Thoracic aorta (tissue), 2 donors: ENCODE data around the gene CACNA1F. TPM values are rescaled to one million over a fixed set of nuclear protein-coding genes. Genes with fewer than 3 reads are reported as not detected.

Experiments used
- ATAC-seq: fragments of 150-250 bp; one replicate; pipeline ENCODE4 v1.8.0; 2017; ENCODE audit warnings: low read depth; ENCODE audit not compliant: insufficient number of reproducible peaks, low FRiP score
- DNase-seq: peaks from one replicate; pipeline ENCODE4 v3.0.0-alpha.2; 2020; ENCODE audit warnings: low spot score
- H3K27ac ChIP-seq, 2 donors: fragments of 200-600 bp; sonication (generic); 1 replicate in 1 of 2; 2 replicates in 1 of 2; pipeline ENCODE4 v1.5.1; 2016; ENCODE audit warnings: mild to moderate bottlenecking in 2 of 2, moderate library complexity in 2 of 2
- H3K27me3 ChIP-seq: fragments of 200-600 bp; sonication (generic); replicated peaks from 2 replicates; pipeline ENCODE4 v1.6.0; 2016; ENCODE audit warnings: mild to moderate bottlenecking; ENCODE audit not compliant: insufficient read depth
- H3K36me3 ChIP-seq: fragments of 200-600 bp; sonication (generic); one replicate; pipeline ENCODE4 v1.5.1; 2016
- H3K4me1 ChIP-seq, 2 donors: fragments of 200-600 bp; sonication (generic); 1 replicate in 1 of 2; 2 replicates in 1 of 2; pipeline versions ENCODE4 v1.5.1 to v1.6.0; 2016; ENCODE audit warnings: low read depth in 2 of 2, mild to moderate bottlenecking in 1 of 2; ENCODE audit not compliant: control insufficient read depth in 1 of 2
- H3K4me3 ChIP-seq: fragments of 200-600 bp; sonication (generic); 2 replicates; pipeline ENCODE4 v1.5.1; 2016; ENCODE audit warnings: mild to moderate bottlenecking
- H3K9me3 ChIP-seq: fragments of 200-600 bp; sonication (generic); 2 replicates; pipeline ENCODE4 v1.5.1; 2016
- CTCF ChIP-seq: fragments of 200-600 bp; sonication (generic); IDR thresholded peaks from one replicate; pipeline ENCODE4 v1.5.1; 2019; ENCODE audit warnings: antibody characterized with exemption
- total RNA-seq, 2 donors: library from RNA; depleted of rRNA; stranded (reverse); fragments of >200 nt; gene quantifications; one replicate each; pipeline versions ENCODE4 v1.1.0 to v1.2.3, GENCODE V29; 2016

Gene CACNA1F
- total RNA-seq, 2 donors from 2014 or later: 0.81 TPM; not detected in 1

DNA sequence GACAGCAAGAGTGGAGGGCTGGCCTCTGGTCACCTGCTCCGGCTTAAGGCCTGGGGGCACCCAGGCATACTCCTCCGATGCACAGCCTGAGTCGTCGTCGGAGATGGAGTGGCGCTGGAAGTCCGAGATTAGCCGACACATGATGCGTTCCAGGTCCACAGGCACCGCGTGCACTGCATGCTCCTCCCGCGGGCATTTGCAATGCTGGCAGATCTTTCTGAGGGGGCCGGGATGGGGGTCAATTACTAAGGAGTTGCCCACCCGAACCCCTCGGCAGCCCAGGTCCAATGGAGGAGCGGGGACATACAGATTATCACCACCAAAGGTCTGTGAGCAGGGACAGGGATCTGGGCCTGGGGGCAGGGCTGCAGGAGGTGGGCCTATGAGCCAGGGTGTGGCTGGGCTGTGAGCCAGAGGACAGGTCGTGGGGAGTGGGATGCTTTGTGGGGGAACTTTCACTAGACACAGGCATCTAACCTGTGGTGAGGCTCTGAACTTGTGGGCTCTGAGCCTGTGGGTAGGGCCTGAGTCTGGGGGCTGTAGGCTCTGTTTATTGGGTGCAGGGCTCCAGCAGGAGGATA is 49.3 kb downstream of the CACNA1F start:
- Histone ChIP-seq H3K4me3 (peak overlapping the region; percentile 75), H3K27ac (peak overlapping the region in 1 of 2 donors; percentile 50), H3K36me3 (peaks cover 4% of the 10 kb centered on the region), H3K9me3 (no peaks in the 10 kb centered on the region), H3K4me1 (peaks cover 0 to 7% of the 10 kb centered on the region in 2 donors), H3K27me3 (no peaks in the 10 kb centered on the region)
- no peak for TF ChIP-seq CTCF
- no peak for ATAC-seq
- DNase-seq: no peak

DNA sequence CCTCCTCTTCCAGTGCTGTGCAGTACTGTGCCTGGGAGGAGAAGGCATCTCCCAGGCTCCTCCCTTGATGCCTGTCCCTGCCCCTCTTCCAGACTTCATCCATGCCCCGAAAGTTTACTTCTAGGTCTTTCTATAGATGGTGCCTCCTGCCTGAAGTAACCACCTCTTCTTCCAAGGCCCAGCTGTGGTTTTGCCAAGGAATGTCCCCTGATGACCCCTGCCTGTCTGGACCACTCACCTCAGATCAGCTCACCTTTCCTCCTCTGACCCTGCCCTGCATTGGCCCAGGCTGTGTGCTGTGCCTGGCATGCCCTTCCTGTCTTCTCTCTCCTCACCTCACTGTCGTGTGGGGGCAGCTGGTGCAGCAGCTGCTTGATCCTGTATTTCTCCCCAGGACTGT is 53.8 kb downstream of the CACNA1F start:
- ATAC-seq (no peak), DNase-seq (no peak)
- H3K27ac ChIP-seq: no peak overlapping the region
- peaks cover 0 to 11% of the 10 kb centered on the region in 2 donors for H3K4me1 ChIP-seq
- peaks cover 7% of the 10 kb centered on the region for H3K36me3 ChIP-seq
- no peak for TF ChIP-seq CTCF
- no peaks in the 10 kb centered on the region for H3K27me3 ChIP-seq
- H3K4me3 ChIP-seq: no peak overlapping the region
- H3K9me3 ChIP-seq: no peaks in the 10 kb centered on the region

DNA sequence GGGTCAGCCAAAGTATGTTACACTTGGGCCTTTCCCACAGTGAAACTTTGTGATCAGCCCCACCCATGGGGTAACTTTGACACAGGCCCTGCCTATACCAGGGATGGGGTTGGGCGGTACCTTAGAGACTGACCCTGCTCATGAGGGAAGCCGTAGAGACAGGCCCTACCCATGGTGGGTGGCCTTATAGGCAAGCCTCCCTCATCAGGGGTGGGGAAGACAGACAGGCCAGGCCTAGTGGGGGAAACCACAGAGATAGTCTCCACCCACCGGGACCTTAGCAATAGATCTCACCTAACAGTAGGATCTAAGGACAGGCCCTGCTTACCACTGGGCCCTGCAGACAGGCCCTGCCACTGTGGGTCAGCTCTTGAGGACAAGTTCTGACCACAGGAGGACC is 54.6 kb downstream of the CACNA1F start:
- Histone ChIP-seq H3K4me1 (peaks cover 0 to 19% of the 10 kb centered on the region in 2 donors), H3K36me3 (peaks cover 10% of the 10 kb centered on the region), H3K9me3 (no peaks in the 10 kb centered on the region), H3K27me3 (no peaks in the 10 kb centered on the region), H3K27ac (peak overlapping the region in 1 of 2 donors; percentile 12), H3K4me3 (no peak overlapping the region)
- no peak for ATAC-seq
- no peak for TF ChIP-seq CTCF
- no peak for DNase-seq

GRCh38 chrX:49177873-49178480 is 55.2 kb downstream of the CACNA1F start:
- Histone ChIP-seq H3K27me3 (no peaks in the 10 kb centered on the region), H3K4me3 (no peak overlapping the region), H3K36me3 (peaks cover 12% of the 10 kb centered on the region), H3K4me1 (peaks cover 0 to 25% of the 10 kb centered on the region in 2 donors), H3K9me3 (no peaks in the 10 kb centered on the region), H3K27ac (peak overlapping the region in 1 of 2 donors; percentile 44)
- DNase-seq (no peak), ATAC-seq (no peak)
- TF ChIP-seq CTCF: no peak

- ATAC-seq: no peak
- peak overlapping the region in 1 of 2 donors; percentile 44 for H3K27ac ChIP-seq
These were observed 55.8 kb downstream of the CACNA1F start for GRCh38 chrX:49177338-49177833.

More at GRCh38 chrX:49177338-49177833, 55.8 kb downstream of the CACNA1F start:
- no peak for DNase-seq
- Histone ChIP-seq H3K4me3 (no peak overlapping the region), H3K27me3 (no peaks in the 10 kb centered on the region), H3K9me3 (no peaks in the 10 kb centered on the region), H3K4me1 (peaks cover 0 to 26% of the 10 kb centered on the region in 2 donors), H3K36me3 (peaks cover 10% of the 10 kb centered on the region)
- TF ChIP-seq CTCF: no peak
